HG03565 (cell line): Measurements from ENCODE around the gene YIPF6.
"Not testable (repeated sequence)": the region's sequence is repeated elsewhere in the genome, so short reads cannot be mapped to it uniquely, and the experiment has no call there.

Experiments
- ATAC-seq: cut with Tn5 transposase; IDR thresholded peaks from one replicate; pipeline ENCODE4 v1.9.1; 2021; ENCODE audit warnings: mild to moderate bottlenecking, moderate library complexity; ENCODE audit not compliant: unreplicated experiment

YIPF6 gene

GRCh38 chrX:68503836-68504636, 5.2 kb downstream of the YIPF6 start:
- ATAC-seq, result peak; percentile 71

- no peak for ATAC-seq
Measured at GRCh38 chrX:68506649-68507048, 7.8 kb downstream of the YIPF6 start.

- no peak for ATAC-seq
Measured at GRCh38 chrX:68508799-68509198, 9.9 kb downstream of the YIPF6 start.

- peak; percentile 83 for ATAC-seq
Measured at GRCh38 chrX:68511255-68511654, 12.4 kb downstream of the YIPF6 start.

GRCh38 chrX:68524680-68525079, 25.8 kb downstream of the YIPF6 start:
- ATAC-seq, result not testable (repeated sequence)

- ATAC-seq, result no peak
Measured at GRCh38 chrX:68532831-68533533, 34.1 kb downstream of the YIPF6 start.

GRCh38 chrX:68533656-68534055, 34.8 kb downstream of the YIPF6 start:
- ATAC-seq, result no peak

GRCh38 chrX:68534691-68535090, 35.8 kb downstream of the YIPF6 start:
- no peak for ATAC-seq

- no peak for ATAC-seq
Measured at GRCh38 chrX:68536429-68536828, 37.6 kb downstream of the YIPF6 start.

GRCh38 chrX:68536884-68537283, 38.0 kb downstream of the YIPF6 start:
- ATAC-seq, result no peak

- ATAC-seq, result no peak
Measured at GRCh38 chrX:68550193-68550592, 51.3 kb downstream of the YIPF6 start.

- no peak for ATAC-seq
Measured at GRCh38 chrX:68556036-68556435, 57.2 kb downstream of the YIPF6 start.

- not testable (repeated sequence) for ATAC-seq
Measured at GRCh38 chrX:68557126-68557525, 58.3 kb downstream of the YIPF6 start.

- ATAC-seq, result not testable (repeated sequence)
Measured at GRCh38 chrX:68559905-68560304, 61.1 kb downstream of the YIPF6 start.

- ATAC-seq, result peak; percentile 32
Measured at GRCh38 chrX:68568136-68568535, 69.3 kb downstream of the YIPF6 start.

GRCh38 chrX:68570598-68570997, 71.7 kb downstream of the YIPF6 start:
- no peak for ATAC-seq

- ATAC-seq, result no peak
Measured at GRCh38 chrX:68571292-68571609, 72.4 kb downstream of the YIPF6 start.

GRCh38 chrX:68571610-68572311, 72.9 kb downstream of the YIPF6 start:
- ATAC-seq, result peak; percentile 91

GRCh38 chrX:68574240-68574639, 75.4 kb downstream of the YIPF6 start:
- no peak for ATAC-seq

- ATAC-seq, result no peak
Measured at GRCh38 chrX:68579810-68580209, 81.0 kb downstream of the YIPF6 start.

- no peak for ATAC-seq
Measured at GRCh38 chrX:68584221-68584620, 85.4 kb downstream of the YIPF6 start.
